RCC 7860 (cell line): Measurements from ENCODE around the gene RASSF7.

Source experiments
- DNase-seq: peaks from one replicate; pipeline ENCODE4 v3.0.0-alpha.2; 2015; ENCODE audit warnings: low spot score
- FAIRE-seq: peaks from 2 replicates; lab custom pipeline; 2012; peaks lifted over from hg19 to GRCh38; lab: Jason Lieb, UNC

RASSF7 gene

DNA sequence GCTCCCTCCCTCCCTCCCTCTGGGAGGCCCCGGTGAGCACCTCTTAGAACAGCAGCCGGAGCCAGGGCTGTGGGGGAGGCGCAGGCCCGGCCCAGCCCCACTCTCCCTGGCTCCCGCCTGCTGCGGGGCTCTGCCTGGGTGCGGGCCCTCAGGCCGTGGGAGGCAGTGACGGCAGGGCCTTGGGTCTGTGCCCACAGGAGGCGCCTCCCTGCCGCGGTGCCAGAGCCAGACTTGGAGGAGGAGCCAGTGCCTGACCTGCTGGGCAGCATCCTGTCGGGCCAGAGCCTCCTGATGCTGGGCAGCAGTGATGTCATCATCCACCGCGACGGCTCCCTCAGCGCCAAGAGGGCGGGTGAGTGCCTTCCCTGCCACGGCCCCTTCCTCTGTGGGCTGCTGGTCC is 45.5 kb downstream of the RASSF7 start:
- DNase-seq = no peak
- no peak for FAIRE-seq

DNA sequence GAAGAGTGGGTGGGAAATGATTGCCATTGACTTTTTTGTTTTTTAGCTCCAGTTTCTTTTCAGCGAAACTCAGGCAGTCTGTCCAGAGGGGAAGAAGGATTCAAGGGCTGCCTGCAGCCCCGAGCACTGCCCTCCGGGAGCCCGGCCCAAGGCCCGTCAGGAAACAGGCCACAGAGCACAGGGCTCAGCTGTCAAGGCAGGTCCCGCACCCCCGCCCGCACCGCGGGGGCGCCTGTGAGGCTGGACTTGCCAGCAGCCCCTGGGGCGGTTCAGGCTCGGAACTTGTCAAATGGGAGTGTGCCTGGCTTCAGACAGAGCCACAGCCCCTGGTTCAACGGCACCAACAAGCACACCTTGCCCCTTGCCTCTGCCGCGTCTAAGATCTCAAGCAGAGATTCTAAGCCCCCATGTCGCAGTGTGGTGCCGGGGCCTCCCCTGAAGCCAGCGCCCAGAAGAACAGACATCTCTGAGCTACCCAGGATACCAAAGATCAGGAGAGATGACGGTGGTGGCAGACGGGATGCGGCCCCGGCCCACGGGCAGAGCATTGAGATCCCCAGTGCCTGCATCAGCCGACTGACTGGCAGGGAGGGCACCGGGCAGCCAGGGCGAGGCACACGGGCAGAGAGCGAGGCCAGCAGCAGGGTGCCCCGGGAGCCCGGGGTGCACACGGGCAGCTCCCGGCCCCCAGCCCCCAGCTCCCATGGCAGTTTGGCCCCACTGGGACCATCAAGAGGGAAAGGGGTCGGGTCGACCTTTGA is 46.4 kb downstream of the RASSF7 start:
- FAIRE-seq (no peak), DNase-seq (no peak)

DNA sequence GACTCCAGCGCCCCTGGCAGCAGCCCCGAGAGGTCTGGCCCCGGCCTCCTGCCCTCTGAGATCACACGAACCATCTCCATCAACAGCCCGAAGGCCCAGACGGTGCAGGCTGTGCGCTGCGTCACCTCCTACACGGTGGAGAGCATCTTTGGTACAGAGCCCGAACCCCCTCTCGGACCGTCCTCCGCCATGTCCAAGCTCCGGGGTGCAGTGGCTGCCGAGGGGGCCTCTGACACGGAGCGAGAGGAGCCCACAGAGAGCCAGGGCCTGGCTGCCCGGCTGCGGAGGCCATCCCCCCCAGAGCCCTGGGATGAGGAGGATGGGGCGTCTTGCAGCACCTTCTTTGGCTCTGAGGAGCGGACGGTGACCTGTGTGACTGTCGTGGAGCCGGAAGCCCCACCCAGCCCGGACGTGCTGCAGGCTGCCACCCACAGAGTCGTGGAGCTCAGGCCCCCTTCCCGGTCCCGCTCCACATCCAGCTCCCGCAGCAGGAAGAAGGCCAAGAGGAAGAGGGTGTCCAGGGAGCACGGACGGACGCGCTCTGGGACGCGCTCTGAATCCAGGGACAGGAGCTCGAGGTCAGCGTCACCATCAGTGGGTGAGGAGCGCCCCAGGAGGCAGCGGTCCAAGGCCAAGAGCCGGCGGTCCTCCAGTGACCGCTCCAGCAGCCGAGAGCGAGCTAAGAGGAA is 47.3 kb downstream of the RASSF7 start:
- DNase-seq (no peak), FAIRE-seq (no peak)

DNA sequence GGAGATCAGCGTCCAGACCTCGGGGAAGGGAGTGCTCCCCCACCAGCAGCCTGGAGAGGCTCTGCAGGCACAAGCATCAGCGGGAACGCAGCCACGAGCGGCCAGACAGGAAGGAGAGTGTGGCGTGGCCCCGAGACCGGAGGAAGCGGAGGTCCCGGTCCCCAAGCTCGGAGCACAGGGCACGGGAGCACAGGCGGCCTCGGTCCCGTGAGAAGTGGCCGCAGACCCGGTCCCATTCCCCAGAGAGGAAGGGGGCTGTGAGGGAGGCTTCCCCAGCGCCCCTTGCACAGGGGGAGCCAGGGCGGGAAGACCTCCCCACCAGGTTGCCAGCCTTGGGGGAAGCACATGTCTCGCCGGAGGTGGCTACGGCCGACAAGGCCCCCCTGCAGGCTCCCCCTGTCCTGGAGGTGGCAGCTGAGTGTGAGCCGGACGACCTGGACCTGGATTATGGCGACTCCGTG is 48.1 kb downstream of the RASSF7 start:
- DNase-seq = no peak
- no peak for FAIRE-seq

DNA sequence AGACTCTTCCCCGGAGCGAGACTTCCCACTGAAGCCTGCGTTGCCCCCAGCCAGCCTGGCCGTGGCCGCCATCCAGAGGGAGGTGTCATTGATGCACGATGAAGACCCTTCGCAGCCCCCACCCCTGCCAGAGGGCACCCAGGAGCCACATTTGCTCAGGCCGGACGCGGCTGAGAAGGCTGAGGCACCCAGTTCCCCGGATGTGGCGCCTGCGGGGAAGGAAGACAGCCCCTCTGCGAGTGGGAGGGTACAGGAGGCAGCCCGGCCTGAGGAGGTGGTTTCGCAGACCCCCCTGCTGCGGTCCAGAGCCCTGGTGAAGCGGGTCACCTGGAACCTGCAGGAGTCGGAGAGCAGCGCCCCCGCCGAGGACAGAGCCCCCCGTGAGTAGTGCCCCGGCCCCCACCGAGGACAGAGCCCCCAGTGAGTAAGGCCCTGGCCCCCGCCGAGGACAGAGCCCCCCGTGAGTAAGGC is 48.6 kb downstream of the RASSF7 start:
- FAIRE-seq = no peak
- DNase-seq = no peak

DNA sequence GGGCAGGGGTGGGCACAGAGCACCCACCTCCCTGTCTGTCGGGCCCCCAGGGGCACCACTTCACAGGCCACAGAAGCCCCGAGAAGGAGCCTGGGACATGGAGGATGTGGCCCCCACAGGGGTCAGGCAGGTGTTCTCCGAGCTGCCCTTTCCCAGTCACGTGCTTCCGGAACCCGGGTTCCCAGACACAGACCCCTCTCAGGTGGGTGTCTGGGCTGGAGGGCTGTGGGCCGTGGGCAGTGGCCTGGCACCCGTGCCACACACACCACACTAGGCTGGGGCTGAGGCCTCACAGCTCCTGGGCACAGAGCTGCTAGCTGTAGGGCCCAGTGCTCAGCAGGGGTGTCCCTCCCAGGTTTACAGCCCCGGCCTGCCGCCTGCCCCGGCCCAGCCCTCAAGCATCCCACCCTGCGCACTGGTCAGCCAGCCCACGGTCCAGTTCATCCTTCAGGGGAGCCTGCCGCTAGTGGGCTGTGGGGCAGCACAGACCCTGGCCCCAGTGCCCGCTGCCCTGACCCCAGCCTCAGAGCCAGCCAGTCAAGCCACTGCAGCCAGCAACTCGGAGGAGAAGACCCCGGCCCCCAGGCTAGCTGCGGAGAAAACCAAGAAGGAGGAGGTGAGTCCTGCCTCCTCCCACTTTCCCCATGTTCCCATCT is 49.5 kb downstream of the RASSF7 start:
- DNase-seq (no peak), FAIRE-seq (no peak)

DNA sequence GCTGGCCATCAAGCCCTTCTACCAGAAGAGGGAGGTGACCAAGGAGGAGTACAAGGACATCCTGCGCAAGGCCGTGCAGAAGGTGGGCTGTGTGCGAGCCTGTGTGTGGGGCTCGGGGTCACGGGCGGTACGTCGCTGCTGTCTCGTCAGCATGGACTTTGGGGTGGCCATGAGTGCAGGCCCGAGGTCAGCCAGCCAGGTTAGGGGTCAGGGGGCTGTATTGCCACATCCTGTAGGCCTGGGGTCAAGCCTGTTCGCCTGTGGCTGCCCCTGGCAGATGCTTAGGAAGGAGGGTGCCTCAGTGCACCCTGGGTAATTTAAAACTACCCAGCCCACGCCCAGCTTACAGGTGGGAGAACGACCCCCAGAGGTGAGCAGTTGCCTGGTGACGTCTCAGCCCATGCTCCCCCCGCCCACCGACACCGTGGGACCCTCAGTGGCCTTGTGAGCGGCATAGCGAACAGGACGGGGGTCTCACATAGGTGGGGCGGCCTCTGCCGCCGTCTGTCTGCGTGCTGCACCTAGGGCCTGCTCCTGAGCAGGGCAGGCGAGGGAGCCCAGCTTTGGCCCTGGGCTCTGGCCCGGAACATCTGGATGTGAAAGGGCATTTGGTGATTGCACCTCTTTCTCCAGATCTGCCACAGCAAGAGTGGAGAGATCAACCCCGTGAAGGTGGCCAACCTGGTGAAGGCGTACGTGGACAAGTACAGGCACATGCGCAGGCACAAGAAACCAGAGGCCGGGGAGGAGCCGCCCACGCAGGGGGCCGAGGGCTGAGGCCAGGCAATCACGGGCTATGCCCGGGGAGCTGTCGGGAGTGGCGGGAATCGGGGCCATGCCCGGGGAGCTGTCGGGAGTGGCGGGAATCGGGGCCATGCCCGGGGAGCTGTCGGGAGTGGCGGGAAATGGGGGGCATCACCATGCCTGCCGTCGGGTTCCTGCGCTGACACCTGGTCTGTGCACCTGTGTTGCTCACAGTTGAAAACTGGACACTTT is 50.5 kb downstream of the RASSF7 start:
- FAIRE-seq (no peak), DNase-seq (no peak)

DNA sequence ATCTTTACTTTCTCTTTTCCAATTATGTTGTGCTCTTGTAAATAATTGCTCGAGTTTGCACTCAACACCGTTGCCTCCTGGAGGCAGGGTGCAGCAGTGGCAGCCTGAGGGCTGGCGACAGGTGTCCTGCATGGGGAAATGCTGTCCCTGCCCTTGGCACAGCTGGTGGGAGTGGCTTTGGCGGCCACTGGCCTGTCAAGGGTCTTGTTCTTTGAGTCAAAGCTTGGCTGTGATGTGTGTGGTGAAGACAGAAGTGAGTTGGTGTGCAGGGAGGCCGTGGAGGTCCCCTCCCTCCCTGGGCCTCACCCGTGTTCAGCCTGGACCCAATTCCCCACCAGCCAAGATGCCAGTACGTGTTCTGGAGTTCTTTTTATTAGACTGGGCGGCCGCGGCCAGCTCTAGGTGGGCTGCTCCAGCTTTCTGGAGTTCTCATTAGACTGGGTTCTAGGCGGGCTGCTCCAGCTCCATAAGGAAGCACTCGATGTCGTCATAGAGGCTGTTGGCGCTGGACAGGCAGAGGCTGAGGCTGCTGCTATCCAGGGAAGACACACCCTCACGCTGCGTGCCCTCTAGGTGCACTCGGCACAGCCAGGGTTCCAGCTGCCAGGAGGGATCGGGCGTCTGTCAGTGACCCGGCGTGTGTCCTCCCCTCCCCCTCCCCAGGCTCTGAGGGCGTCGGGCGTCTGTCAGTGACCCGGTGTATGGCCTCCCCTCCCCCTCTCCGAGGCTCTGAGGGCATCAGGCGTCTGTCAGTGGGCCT is 51.6 kb downstream of the RASSF7 start:
- FAIRE-seq = no peak
- DNase-seq = peak; percentile 10

DNA sequence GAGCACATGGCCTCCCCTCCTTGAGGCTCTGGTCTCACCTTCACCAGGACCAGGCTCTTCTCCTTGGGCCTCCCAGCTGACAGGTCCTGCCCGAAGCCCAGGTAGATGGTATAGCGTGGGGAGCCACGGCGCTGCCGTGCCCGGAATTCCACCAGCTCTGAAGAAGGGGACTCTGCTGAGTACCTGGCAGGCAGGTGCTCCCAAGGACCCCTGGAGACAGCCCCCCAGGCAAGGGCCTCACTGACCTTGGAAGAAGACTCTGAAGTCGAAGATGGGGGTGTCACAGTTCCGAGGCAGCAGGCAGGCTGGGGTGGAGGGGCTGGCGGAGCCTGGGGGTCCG is 52.2 kb downstream of the RASSF7 start:
- DNase-seq (no peak), FAIRE-seq (no peak)

DNA sequence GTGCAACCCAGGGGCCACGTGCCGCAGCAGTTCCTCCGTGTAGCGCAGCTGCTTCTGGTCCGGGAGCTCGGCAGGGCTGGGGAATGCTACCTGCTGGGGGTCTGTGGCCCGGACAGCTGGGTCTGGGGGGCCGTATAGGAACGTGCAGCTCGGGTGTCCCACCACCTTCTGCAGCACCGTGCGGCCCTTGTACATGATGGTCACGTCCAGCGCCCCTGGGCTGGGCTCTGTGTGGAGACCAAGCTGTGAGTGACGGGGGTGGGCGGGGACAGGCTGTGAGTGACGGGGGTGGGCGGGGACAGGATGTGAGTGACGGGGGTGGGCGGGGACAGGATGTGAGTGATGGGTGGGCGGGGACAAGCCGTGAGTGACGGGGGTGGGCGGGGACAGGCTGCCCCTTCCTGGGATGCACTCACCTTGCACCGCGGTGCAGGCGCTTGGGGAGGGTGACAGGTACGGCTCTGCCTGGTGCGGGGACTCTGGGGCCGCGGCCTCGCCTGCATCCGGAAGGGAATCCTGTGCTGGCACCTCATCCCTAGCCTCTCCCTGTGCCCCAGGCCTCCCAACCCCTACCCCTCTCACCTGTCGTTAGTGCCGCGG is 52.7 kb downstream of the RASSF7 start:
- FAIRE-seq (no peak), DNase-seq (peak; percentile 20)
